Eye (tissue), 1 donor: ENCODE measurements around the gene GPC5.
"Not testable (repeated sequence)": the region's sequence is repeated elsewhere in the genome, so short reads cannot be mapped to it uniquely, and the experiment has no call there.

ENCODE experiments used
- DNase-seq: peaks from one replicate; pipeline ENCODE4 v3.0.0-alpha.2; 2015

Gene GPC5

DNA sequence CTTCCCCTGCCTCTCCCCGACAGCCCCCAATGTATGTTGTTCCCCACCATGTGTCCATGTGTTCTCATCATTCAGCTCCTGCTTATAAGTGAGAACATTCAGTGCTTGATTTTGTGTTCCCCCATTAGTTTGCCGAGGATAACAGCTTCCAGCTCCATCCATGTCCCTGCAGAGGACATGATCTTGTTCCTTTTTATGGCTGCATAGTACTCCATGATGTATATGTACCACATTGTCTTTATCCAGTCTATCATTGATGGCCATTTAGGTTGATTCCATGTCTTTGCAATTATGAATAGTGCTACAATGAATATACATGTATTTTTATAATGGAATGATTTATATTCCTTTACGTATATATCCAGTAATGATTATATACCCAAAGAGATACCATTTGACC is 399.9 kb downstream of the GPC5 start:
- not testable (repeated sequence) for DNase-seq

DNA sequence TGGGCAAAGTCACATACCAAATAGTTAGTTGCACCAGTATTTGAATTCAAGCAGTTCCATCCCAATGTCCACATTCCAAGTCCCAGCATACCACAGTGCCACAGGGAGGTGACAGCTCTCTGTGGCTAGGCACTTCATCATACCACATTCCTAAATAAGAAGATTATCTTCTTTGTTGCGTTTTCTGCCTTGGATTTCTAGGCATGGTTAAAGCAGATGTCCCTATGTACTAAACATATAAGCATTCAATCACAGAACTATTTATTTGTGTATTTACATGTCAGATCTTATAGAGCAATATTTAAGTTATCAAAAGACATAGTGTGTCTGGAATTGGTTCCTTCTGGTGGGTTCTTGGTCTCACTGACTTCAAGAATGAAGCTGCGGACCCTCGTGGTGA is 403.4 kb downstream of the GPC5 start:
- DNase-seq: not testable (repeated sequence)

- DNase-seq: no peak
Measured at GRCh38 chr13:91802957-91803356, 404.5 kb downstream of the GPC5 start.

DNA sequence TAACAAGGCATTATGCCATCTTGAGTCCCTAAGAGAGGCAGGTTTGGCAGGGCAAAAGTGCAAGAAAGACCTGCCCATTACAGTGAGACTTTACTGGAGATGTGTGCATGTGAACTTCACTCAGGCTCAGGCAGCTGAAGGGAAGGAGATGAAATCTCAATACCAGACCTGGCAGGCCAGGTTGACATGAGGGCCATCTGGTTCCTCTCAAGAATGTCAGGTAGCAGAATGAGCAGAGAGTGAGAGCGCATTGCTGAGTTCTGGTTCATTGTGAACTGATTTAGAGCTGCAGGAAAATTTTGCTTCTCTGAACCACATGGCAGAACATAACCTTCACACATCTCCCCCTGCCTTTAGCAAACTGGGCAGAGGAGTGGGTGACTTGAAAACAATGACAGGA is 406.3 kb downstream of the GPC5 start:
- no peak for DNase-seq

DNA sequence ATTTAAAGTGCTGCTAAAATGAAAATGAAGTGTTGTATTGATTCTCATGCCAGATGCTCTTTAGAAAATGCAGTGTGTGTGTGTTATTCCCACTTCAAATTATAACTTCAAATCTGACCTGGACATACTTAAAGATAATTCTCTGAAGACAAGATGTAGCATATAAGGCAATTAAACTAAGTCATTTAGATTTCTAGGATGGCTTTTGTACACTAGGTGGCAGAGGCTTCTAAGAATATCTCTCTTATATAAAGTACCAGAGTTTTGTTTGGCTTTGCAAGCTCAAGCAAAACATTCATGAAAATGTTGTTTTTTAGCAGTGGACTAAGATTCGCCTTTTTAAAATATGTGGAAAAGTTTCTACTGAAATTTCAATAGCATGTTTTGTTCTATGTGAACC is 407.2 kb downstream of the GPC5 start:
- no peak for DNase-seq

DNA sequence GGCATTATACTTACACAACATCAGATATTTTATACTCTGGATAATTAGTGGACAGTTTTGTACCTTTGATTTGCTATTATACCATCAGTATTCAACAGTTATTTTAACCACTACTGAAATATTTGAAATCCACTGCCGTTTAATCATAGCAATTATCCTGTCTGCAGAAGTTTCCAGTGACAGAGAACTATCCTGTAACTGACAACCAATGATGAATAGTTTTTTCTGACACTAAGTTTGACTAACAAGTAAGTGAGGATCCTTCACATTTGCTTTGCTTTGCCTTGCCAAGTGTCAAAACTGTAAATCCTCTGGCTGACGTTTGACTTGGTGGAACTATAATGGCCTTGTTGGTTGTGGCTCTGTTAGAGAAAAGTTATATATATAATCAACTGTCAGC is 410.7 kb downstream of the GPC5 start:
- no peak for DNase-seq

DNA sequence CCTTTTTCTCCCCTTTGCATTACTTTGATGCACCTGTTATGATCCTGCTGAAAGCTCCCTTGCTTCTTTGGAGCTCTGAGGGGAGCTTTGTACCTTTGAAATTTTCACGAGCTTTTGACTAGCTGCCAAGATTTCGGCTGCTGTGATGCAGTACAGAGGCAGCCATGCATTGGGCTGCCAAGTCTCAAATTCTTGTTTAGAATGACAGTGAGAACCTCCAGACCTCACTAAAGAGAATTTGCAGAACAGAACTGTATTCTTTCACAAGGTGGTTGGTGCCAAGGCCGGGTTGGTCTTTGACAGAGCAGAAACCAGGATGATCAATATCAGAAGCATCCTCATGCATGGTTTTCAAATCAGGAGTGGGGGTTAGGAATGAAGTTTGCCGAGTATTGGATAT is 414.8 kb downstream of the GPC5 start:
- no peak for DNase-seq

- DNase-seq: no peak
Measured at GRCh38 chr13:91816263-91816807, 417.9 kb downstream of the GPC5 start.

DNA sequence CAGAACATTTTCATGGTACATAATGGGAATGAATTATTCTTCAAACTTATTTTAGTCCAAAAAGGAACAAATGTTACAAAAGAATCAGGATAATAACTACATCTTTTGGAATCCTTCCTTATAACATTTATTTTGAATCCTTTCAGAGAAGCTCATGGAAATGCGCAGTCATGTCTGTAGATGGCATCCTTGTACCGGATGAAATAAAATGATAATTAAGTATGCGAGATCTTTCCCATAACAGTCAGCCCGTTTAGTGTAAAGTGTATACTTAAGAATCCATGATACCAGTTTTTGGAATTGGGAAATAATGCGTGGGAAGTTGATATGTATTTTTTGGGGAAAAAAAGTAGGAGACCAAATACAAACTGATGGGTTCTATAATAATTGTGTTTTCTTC is 418.8 kb downstream of the GPC5 start:
- peak; percentile 48 for DNase-seq

DNA sequence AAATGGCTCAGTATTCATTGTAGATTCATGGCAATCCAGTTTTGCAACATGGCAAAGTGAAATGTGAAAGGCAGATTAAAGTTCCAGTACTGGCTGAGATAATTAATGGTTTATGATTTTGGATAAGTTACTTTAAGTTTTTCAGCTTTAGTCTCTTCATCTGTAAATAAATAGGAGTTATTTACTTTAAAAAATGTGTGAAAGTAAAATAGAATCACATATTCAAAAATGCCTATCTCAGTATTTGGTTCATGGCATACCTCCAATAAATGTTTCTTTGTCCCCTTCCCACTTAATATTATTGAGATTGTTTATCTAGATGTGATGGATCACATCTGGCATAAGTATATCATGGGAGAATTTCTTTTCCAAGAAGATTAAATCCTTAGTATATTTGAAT is 426.0 kb downstream of the GPC5 start:
- DNase-seq: no peak

DNA sequence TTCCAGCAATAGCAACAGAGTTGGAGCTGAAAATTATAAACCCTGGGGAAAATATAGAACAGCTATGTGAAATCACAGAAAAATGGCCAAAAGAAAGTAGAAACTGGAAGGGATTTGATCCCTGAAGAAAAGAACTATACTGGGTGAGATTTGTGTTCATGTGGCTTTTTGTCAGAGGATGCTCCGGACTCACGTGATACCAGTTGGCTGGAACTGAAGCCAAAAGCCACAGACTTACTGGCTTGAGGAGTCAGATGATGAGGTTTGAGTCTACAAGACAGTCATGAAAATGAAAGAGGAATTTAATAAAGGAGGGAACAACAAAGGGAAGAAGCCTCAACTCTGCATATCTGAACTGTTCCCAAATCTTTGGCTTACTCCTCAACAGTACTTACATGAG is 427.1 kb downstream of the GPC5 start:
- no peak for DNase-seq

- DNase-seq: no peak
Measured at GRCh38 chr13:91836553-91836952, 438.1 kb downstream of the GPC5 start.

DNA sequence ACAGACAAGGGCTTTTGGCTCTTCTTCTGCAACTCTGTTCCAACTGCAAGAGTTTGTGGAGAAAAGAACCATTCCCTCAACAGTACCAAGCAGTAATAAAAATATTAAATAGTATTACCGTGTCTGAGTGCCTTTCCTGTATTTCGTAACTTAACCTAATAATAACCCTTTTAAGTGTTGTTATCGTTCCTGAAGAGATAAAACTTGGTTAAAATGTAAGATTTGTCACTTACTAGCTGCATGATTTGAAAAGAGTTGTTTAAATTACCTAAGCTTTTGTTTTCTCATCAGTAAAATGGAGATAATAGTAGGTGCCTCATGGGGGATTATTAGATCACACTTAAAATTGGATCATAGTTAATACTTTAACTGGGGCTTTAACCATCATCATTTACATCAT is 447.2 kb downstream of the GPC5 start:
- DNase-seq: no peak

DNA sequence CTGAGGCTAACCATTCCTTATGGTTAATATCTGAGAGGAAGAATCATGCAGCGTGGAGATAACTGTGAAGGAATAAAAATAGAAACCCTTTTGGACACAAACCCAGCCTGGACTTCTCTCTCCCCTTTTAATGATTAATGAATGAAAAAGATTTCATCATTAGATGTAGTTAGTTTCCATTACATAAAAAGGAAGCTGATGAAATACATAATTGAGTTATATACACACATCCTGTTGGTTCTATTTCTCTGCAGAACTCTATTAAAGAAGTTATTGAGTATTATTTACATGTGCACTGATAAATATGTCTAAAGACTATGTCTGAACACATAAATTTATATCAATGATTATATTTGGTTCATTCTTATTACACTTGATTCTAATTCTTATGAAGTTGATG is 465.3 kb downstream of the GPC5 start:
- no peak for DNase-seq

DNA sequence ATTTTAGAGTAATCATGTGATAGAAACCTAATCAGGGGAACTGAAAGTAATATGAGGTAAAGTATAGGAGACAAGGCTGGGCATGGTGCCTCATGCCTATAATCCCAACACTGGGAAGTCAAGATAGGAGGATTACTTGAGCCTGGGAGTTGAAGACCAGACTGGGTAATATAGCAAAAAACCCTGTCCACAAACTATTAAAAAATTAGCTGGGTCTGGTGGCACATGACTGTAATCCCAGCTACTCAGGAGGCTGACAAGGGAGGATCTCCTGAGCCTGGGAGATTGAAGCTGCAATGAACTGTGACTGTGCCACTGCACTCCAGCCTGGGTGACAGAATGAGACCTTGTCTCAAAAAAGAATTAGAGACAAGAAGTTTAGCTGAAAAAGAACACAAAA is 469.9 kb downstream of the GPC5 start:
- no peak for DNase-seq

GRCh38 chr13:91878491-91878890 is 480.1 kb downstream of the GPC5 start:
- DNase-seq: no peak

DNA sequence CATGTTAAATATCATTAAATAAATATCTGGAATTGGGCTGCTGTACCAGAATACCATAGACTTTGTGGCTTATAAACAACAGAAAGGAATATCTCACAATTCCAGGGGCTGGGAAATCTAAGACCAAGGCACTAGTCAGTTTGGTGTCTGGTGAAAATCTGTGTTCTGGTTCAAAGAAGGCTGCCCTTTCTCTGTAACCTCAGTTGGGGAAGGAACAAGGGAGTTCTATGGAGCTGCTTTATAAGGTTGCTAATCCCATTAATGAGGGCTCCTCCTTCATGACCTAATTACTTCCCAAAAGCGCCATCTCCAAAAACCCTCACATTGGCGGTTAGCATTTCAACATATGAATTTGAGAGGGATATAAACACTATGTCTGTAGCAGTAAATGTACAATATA is 480.9 kb downstream of the GPC5 start:
- no peak for DNase-seq

GRCh38 chr13:91882918-91883317 is 484.5 kb downstream of the GPC5 start:
- DNase-seq: no peak

GRCh38 chr13:91889641-91890040 is 491.2 kb downstream of the GPC5 start:
- no peak for DNase-seq

DNA sequence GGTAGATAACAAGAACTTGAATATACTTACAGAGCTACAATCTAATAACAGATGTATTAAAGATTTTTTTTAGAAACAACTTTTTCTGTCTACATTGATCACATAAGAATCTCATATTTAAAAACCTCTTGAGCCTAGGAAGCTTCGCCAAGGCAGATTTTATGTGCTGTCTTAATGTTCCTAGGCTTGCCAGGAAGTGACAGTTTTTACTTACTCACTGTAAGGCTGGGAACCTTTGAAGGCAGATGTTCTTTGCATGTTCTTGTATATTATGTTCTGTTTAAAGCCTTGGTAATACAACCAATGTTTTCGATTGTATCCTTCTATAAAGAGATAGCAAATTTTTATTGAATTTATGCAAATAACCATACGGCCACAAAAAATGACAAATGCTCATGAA is 492.7 kb downstream of the GPC5 start:
- DNase-seq: no peak

DNA sequence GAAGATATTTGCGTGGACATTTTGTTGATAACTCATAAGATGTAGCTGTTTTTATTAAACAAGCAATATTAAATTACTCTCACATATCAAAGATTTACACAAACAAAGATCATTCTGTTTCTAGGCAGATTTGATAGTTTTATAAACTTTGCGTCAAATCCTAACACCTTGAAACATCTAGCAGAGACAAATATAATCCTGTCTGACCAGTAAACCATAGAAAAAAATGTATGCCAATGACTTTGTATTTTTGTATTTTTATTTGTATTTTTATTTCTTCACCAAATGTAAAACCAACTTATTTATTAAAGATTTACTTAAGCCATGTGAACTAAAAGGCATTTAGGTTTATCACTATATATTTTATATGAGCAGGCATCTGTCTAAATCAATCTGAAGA is 494.6 kb downstream of the GPC5 start:
- DNase-seq: no peak

- DNase-seq: no peak
Measured at GRCh38 chr13:91894316-91894715, 495.9 kb downstream of the GPC5 start.

GRCh38 chr13:91896547-91896946 is 498.1 kb downstream of the GPC5 start:
- DNase-seq: no peak

DNA sequence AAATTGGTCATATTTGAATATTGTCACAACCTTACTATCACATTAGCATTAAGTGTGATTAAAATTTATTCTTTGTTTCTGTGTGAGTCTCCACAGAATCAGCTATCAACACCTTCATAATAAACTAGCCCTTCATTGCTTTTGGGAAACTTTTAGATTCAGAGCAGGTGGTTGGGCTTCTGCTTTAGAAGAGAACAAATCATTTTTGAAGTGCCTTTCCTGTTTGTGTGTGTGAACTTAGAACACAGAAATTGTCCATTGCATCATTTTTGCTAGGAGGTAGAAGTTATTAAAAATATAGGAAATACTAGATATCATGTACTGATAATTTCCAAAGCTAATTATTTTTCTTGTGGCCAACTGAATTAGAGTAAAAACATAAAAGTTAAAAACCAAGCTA is 500.6 kb downstream of the GPC5 start:
- DNase-seq: not testable (repeated sequence)

GRCh38 chr13:91902291-91902690 is 503.9 kb downstream of the GPC5 start:
- no peak for DNase-seq

DNA sequence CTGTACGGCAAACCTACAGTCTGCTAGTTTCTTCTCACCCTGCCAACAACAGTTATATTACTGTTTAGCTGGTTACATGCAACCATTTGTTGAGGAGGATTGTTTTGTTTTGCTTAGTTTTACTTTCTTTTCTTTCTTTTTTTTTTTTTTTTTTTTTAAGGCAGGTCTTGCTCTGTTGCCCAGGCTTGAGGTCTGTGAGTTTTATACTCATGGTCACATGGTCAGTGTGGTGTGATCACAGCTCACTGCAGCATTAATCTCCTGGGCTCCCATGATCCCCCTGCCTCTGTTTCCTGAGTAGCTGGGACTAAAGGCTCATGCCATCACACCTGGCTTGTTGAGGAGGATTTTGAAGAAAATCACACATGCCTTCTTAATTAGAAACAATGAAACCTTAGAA is 505.6 kb downstream of the GPC5 start:
- DNase-seq: no peak
